H54 (cell line): Measurements from ENCODE around the gene APP.

Experiments
- DNase-seq: peaks from one replicate; pipeline ENCODE4 v3.0.0; 2011; ENCODE audit warnings: low spot score, mixed read lengths; ENCODE audit not compliant: insufficient read length
- FAIRE-seq: peaks from 3 replicates; lab custom pipeline; 2011; peaks lifted over from hg19 to GRCh38; lab: Jason Lieb, UNC
- POLR2A ChIP-seq: IDR thresholded peaks from 2 replicates; pipeline ENCODE4 v1.6.1; 2011; ENCODE audit warnings: low read depth, mild to moderate bottlenecking, low read length

Gene APP

GRCh38 chr21:26127918-26128317, 42.7 kb downstream of the APP start:
- DNase-seq (no peak), FAIRE-seq (no peak)
- no peak for TF ChIP-seq POLR2A

GRCh38 chr21:26127073-26127814, 43.3 kb downstream of the APP start:
- FAIRE-seq: no peak
- TF ChIP-seq POLR2A: no peak
- no peak for DNase-seq

- DNase-seq (no peak), FAIRE-seq (no peak)
- no peak for TF ChIP-seq POLR2A
Observed at GRCh38 chr21:26126168-26126553, 44.4 kb downstream of the APP start.

- DNase-seq (no peak), FAIRE-seq (no peak)
- TF ChIP-seq POLR2A: no peak
Observed at GRCh38 chr21:26125433-26126167, 45.0 kb downstream of the APP start.

GRCh38 chr21:26124896-26125295, 45.7 kb downstream of the APP start:
- DNase-seq (no peak), FAIRE-seq (no peak)
- no peak for TF ChIP-seq POLR2A

GRCh38 chr21:26124421-26124833, 46.1 kb downstream of the APP start:
- no peak for TF ChIP-seq POLR2A
- FAIRE-seq (no peak), DNase-seq (no peak)

- no peak for FAIRE-seq
- no peak for TF ChIP-seq POLR2A
- no peak for DNase-seq
Observed at GRCh38 chr21:26123012-26123411, 47.6 kb downstream of the APP start.

- TF ChIP-seq POLR2A: no peak
- FAIRE-seq: no peak
- DNase-seq: no peak
Observed at GRCh38 chr21:26120828-26121227, 49.7 kb downstream of the APP start.

GRCh38 chr21:26119906-26120305, 50.7 kb downstream of the APP start:
- FAIRE-seq: no peak
- DNase-seq: no peak
- no peak for TF ChIP-seq POLR2A

- TF ChIP-seq POLR2A: no peak
- FAIRE-seq (no peak), DNase-seq (no peak)
Observed at GRCh38 chr21:26118938-26119540, 51.5 kb downstream of the APP start.

- no peak for DNase-seq
- no peak for TF ChIP-seq POLR2A
- no peak for FAIRE-seq
Observed at GRCh38 chr21:26117972-26118367, 52.6 kb downstream of the APP start.

- FAIRE-seq (no peak), DNase-seq (no peak)
- TF ChIP-seq POLR2A: no peak
Observed at GRCh38 chr21:26117324-26117971, 53.1 kb downstream of the APP start.

- DNase-seq (no peak), FAIRE-seq (no peak)
- TF ChIP-seq POLR2A: no peak
Observed at GRCh38 chr21:26116456-26117011, 54.0 kb downstream of the APP start.

- TF ChIP-seq POLR2A: no peak
- DNase-seq (no peak), FAIRE-seq (no peak)
Observed at GRCh38 chr21:26115899-26116298, 54.7 kb downstream of the APP start.

GRCh38 chr21:26115305-26115704, 55.3 kb downstream of the APP start:
- no peak for DNase-seq
- TF ChIP-seq POLR2A: no peak
- no peak for FAIRE-seq
